ENCODE data around the gene CFAP221. TPM values are rescaled to one million over a fixed set of nuclear protein-coding genes. Genes with fewer than 3 reads are reported as not detected.

The CFAP221 gene
- total and polyA plus RNA-seq, 4 experiments from 2014 or later, result not detected

- intact Hi-C loops (cut with micrococcal nuclease), result no loop called here
- Mint-ChIP-seq H3K4me1 (no peaks in the 10 kb centered on the region), H3K9me3 (peaks cover 2 to 18% (median 11%) of the 10 kb centered on the region in 8 donors), H3K27me3 (peaks cover 10 to 13% of the 10 kb centered on the region in 2 donors), H3K27ac (no peak overlapping the region), H3K4me3 (no peak overlapping the region), H3K36me3 (peaks cover 0 to 4% of the 10 kb centered on the region in 2 donors)
- CTCF ChIA-PET (ENCODE audit: partially characterized antibody), result no interaction called here
- DNase-seq, result no peak
- peaks cover 0 to 4% of the 10 kb centered on the region in 2 donors for H3K9me3 ChIP-seq (ENCODE audit: control insufficient read depth in 1 of 2, low read length in 2 of 2)
- H3K4me1 ChIP-seq (ENCODE audit: insufficient read depth, low read length), result no peaks in the 10 kb centered on the region
- H3K27me3 ChIP-seq (ENCODE audit: insufficient read depth, low read length), result no peaks in the 10 kb centered on the region
- POLR2A ChIA-PET (ENCODE audit: partially characterized antibody), result no interaction called here
- H3K36me3 ChIP-seq (ENCODE audit: insufficient read depth, low read length), result no peaks in the 10 kb centered on the region
- H3K27ac ChIP-seq (ENCODE audit: low read depth, low read length), result no peak overlapping the region
- no peak overlapping the region for H3K4me3 ChIP-seq (ENCODE audit: low read length in 2 of 2)
These were observed 30.0 kb downstream of the CFAP221 start for GRCh38 chr2:119574108-119574815.

- H3K4me1 ChIP-seq (ENCODE audit: insufficient read depth, low read length), result no peaks in the 10 kb centered on the region
- no peak for DNase-seq
- H3K27ac Mint-ChIP-seq, result no peak overlapping the region
- ChIA-PET CTCF (ENCODE audit: partially characterized antibody) (no interaction called here), POLR2A (ENCODE audit: partially characterized antibody) (no interaction called here)
- peaks cover 10 to 15% of the 10 kb centered on the region in 2 donors for H3K27me3 Mint-ChIP-seq
- no peak overlapping the region for H3K4me3 ChIP-seq (ENCODE audit: low read length in 2 of 2)
- no peak overlapping the region for H3K27ac ChIP-seq (ENCODE audit: low read depth, low read length)
- H3K4me1 Mint-ChIP-seq, result no peaks in the 10 kb centered on the region
- H3K27me3 ChIP-seq (ENCODE audit: insufficient read depth, low read length), result no peaks in the 10 kb centered on the region
- intact Hi-C loops (cut with micrococcal nuclease), result no loop called here
- H3K36me3 Mint-ChIP-seq, result peaks cover 0 to 4% of the 10 kb centered on the region in 2 donors
- peaks cover 2 to 12% (median 6%) of the 10 kb centered on the region in 8 donors for H3K9me3 Mint-ChIP-seq
- H3K9me3 ChIP-seq (ENCODE audit: control insufficient read depth in 1 of 2, low read length in 2 of 2), result peaks cover 0 to 2% of the 10 kb centered on the region in 2 donors
- H3K4me3 Mint-ChIP-seq, result peak overlapping the region in 1 of 8 donors; percentile 57
- no peaks in the 10 kb centered on the region for H3K36me3 ChIP-seq (ENCODE audit: insufficient read depth, low read length)
These were observed 30.6 kb downstream of the CFAP221 start for GRCh38 chr2:119574864-119575263.

- CTCF ChIA-PET (ENCODE audit: partially characterized antibody), result no interaction called here
- no peak overlapping the region for H3K27ac ChIP-seq (ENCODE audit: low read depth, low read length)
- no peaks in the 10 kb centered on the region for H3K4me1 ChIP-seq (ENCODE audit: insufficient read depth, low read length)
- H3K27me3 ChIP-seq (ENCODE audit: insufficient read depth, low read length), result no peaks in the 10 kb centered on the region
- Mint-ChIP-seq H3K27ac (no peak overlapping the region), H3K27me3 (peaks cover 10 to 15% of the 10 kb centered on the region in 2 donors), H3K9me3 (peaks cover 2 to 9% (median 5%) of the 10 kb centered on the region in 8 donors), H3K36me3 (peaks cover 0 to 4% of the 10 kb centered on the region in 2 donors), H3K4me3 (peak overlapping the region in 1 of 8 donors; percentile 57), H3K4me1 (no peaks in the 10 kb centered on the region)
- H3K4me3 ChIP-seq (ENCODE audit: low read length in 2 of 2), result no peak overlapping the region
- H3K9me3 ChIP-seq (ENCODE audit: control insufficient read depth in 1 of 2, low read length in 2 of 2), result no peaks in the 10 kb centered on the region
- POLR2A ChIA-PET (ENCODE audit: partially characterized antibody), result no interaction called here
- DNase-seq, result no peak
- intact Hi-C loops (cut with micrococcal nuclease), result no loop called here
- no peaks in the 10 kb centered on the region for H3K36me3 ChIP-seq (ENCODE audit: insufficient read depth, low read length)
These were observed 31.2 kb downstream of the CFAP221 start for GRCh38 chr2:119575439-119575838.

GRCh38 chr2:119579424-119580295 is 35.4 kb downstream of the CFAP221 start:
- Histone ChIP-seq H3K27me3 (ENCODE audit: insufficient read depth, low read length) (no peaks in the 10 kb centered on the region), H3K4me1 (ENCODE audit: insufficient read depth, low read length) (no peaks in the 10 kb centered on the region), H3K9me3 (ENCODE audit: control insufficient read depth in 1 of 2, low read length in 2 of 2) (no peaks in the 10 kb centered on the region), H3K36me3 (ENCODE audit: insufficient read depth, low read length) (no peaks in the 10 kb centered on the region), H3K4me3 (ENCODE audit: low read length in 2 of 2) (no peak overlapping the region), H3K27ac (ENCODE audit: low read depth, low read length) (no peak overlapping the region)
- Mint-ChIP-seq H3K27ac (no peak overlapping the region), H3K27me3 (peaks cover 12% of the 10 kb centered on the region in 2 donors), H3K36me3 (no peaks in the 10 kb centered on the region), H3K9me3 (peaks cover 2 to 16% (median 9%) of the 10 kb centered on the region in 8 donors), H3K4me1 (no peaks in the 10 kb centered on the region), H3K4me3 (no peak overlapping the region)
- DNase-seq, result no peak
- intact Hi-C loops (cut with micrococcal nuclease), result no loop called here
- ChIA-PET CTCF (ENCODE audit: partially characterized antibody) (no interaction called here), POLR2A (ENCODE audit: partially characterized antibody) (no interaction called here)

GRCh38 chr2:119580550-119581072 is 36.4 kb downstream of the CFAP221 start:
- no peaks in the 10 kb centered on the region for H3K36me3 Mint-ChIP-seq
- H3K4me1 Mint-ChIP-seq, result no peaks in the 10 kb centered on the region
- CTCF ChIA-PET (ENCODE audit: partially characterized antibody), result no interaction called here
- H3K4me3 Mint-ChIP-seq, result no peak overlapping the region
- H3K27me3 ChIP-seq (ENCODE audit: insufficient read depth, low read length), result no peaks in the 10 kb centered on the region
- no peak overlapping the region for H3K4me3 ChIP-seq (ENCODE audit: low read length in 2 of 2)
- no peak overlapping the region for H3K27ac ChIP-seq (ENCODE audit: low read depth, low read length)
- no peaks in the 10 kb centered on the region for H3K36me3 ChIP-seq (ENCODE audit: insufficient read depth, low read length)
- no peak for DNase-seq
- POLR2A ChIA-PET (ENCODE audit: partially characterized antibody), result no interaction called here
- H3K9me3 Mint-ChIP-seq, result peaks cover 2 to 18% (median 10%) of the 10 kb centered on the region in 8 donors
- intact Hi-C loops (cut with micrococcal nuclease), result no loop called here
- no peak overlapping the region for H3K27ac Mint-ChIP-seq
- no peaks in the 10 kb centered on the region for H3K9me3 ChIP-seq (ENCODE audit: control insufficient read depth in 1 of 2, low read length in 2 of 2)
- no peaks in the 10 kb centered on the region for H3K4me1 ChIP-seq (ENCODE audit: insufficient read depth, low read length)
- peaks cover 9% of the 10 kb centered on the region in 2 donors for H3K27me3 Mint-ChIP-seq

GRCh38 chr2:119583291-119583690 is 39.0 kb downstream of the CFAP221 start:
- DNase-seq, result no peak
- ChIA-PET CTCF (ENCODE audit: partially characterized antibody) (no interaction called here), POLR2A (ENCODE audit: partially characterized antibody) (no interaction called here)
- Histone ChIP-seq H3K4me1 (ENCODE audit: insufficient read depth, low read length) (no peaks in the 10 kb centered on the region), H3K36me3 (ENCODE audit: insufficient read depth, low read length) (no peaks in the 10 kb centered on the region), H3K27ac (ENCODE audit: low read depth, low read length) (no peak overlapping the region), H3K27me3 (ENCODE audit: insufficient read depth, low read length) (no peaks in the 10 kb centered on the region), H3K9me3 (ENCODE audit: control insufficient read depth in 1 of 2, low read length in 2 of 2) (no peaks in the 10 kb centered on the region), H3K4me3 (ENCODE audit: low read length in 2 of 2) (no peak overlapping the region)
- peaks cover 2 to 5% of the 10 kb centered on the region in 2 donors for H3K27me3 Mint-ChIP-seq
- no peaks in the 10 kb centered on the region for H3K36me3 Mint-ChIP-seq
- no peaks in the 10 kb centered on the region for H3K4me1 Mint-ChIP-seq
- peaks cover 0 to 14% (median 5%) of the 10 kb centered on the region in 8 donors for H3K9me3 Mint-ChIP-seq
- intact Hi-C loops (cut with micrococcal nuclease), result no loop called here
- no peak overlapping the region for H3K4me3 Mint-ChIP-seq
- no peak overlapping the region for H3K27ac Mint-ChIP-seq

- H3K9me3 Mint-ChIP-seq, result peaks cover 0 to 11% (median 5%) of the 10 kb centered on the region in 8 donors
- no peaks in the 10 kb centered on the region for H3K36me3 ChIP-seq (ENCODE audit: insufficient read depth, low read length)
These were observed 40.2 kb downstream of the CFAP221 start for GRCh38 chr2:119584469-119584868.

More at GRCh38 chr2:119584469-119584868, 40.2 kb downstream of the CFAP221 start:
- H3K4me1 ChIP-seq (ENCODE audit: insufficient read depth, low read length), result no peaks in the 10 kb centered on the region
- no peaks in the 10 kb centered on the region for H3K9me3 ChIP-seq (ENCODE audit: control insufficient read depth in 1 of 2, low read length in 2 of 2)
- Mint-ChIP-seq H3K36me3 (no peaks in the 10 kb centered on the region), H3K4me1 (no peaks in the 10 kb centered on the region), H3K4me3 (no peak overlapping the region), H3K27me3 (peaks cover 0 to 5% of the 10 kb centered on the region in 2 donors), H3K27ac (no peak overlapping the region)
- no peak overlapping the region for H3K4me3 ChIP-seq (ENCODE audit: low read length in 2 of 2)
- ChIA-PET CTCF (ENCODE audit: partially characterized antibody) (no interaction called here), POLR2A (ENCODE audit: partially characterized antibody) (no interaction called here)
- intact Hi-C loops (cut with micrococcal nuclease), result no loop called here
- no peak for DNase-seq
- no peak overlapping the region for H3K27ac ChIP-seq (ENCODE audit: low read depth, low read length)
- no peaks in the 10 kb centered on the region for H3K27me3 ChIP-seq (ENCODE audit: insufficient read depth, low read length)
